Ishikawa (cell line): ENCODE data around the gene ABTB2.

Source experiments
- CREB1 ChIP-seq: IDR thresholded peaks from 2 replicates; pipeline ENCODE4 v1.6.1; 2012; ENCODE audit warnings: low read depth
- EP300 ChIP-seq: IDR thresholded peaks from 2 replicates; pipeline ENCODE4 v1.6.1; 2012; ENCODE audit warnings: borderline replicate concordance
- FOXM1 ChIP-seq: IDR thresholded peaks from 2 replicates; pipeline ENCODE4 v1.6.1; 2012; ENCODE audit warnings: low read depth, borderline replicate concordance
- RAD21 ChIP-seq: IDR thresholded peaks from 2 replicates; pipeline ENCODE4 v1.6.1; 2012; ENCODE audit warnings: low read depth
- REST ChIP-seq: IDR thresholded peaks from 2 replicates; pipeline ENCODE4 v1.6.1; 2012; ENCODE audit warnings: low read depth, mild to moderate bottlenecking
- YY1 ChIP-seq: IDR thresholded peaks from 2 replicates; pipeline ENCODE4 v1.6.1; 2012; ENCODE audit warnings: low read depth
- TF ChIP-seq, protein P1 (sequence below): IDR thresholded peaks from 2 replicates; pipeline ENCODE4 v1.6.1; 2012

DNA sequence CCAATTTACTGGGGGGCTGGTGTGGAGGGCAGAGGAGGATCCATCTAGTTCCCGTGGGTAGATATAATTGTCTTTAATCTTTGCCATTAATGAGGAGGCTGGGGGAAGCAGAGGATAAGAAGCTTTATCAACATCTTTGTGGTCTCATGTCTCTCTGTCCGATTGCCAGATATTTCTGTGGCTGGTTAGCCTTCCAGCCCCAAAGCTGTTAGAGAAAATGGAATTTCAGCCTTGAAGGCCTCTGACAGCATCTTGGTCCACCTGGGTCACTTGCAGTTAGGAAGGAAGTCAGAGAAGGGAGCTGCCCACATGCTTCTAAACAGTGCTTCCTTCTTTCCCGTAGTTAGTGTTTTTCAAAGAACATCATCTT, 56.9 kb downstream of the ABTB2 start:
- TF ChIP-seq RAD21 (no peak), EP300 (no peak), FOXM1 (no peak), CREB1 (no peak), YY1 (no peak), REST (no peak)
- TF ChIP-seq, protein P1, sequence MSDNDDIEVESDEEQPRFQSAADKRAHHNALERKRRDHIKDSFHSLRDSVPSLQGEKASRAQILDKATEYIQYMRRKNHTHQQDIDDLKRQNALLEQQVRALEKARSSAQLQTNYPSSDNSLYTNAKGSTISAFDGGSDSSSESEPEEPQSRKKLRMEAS = no peak
